ENCODE data around the gene PGM5.
"Not testable (repeated sequence)": the region's sequence is repeated elsewhere in the genome, so short reads cannot be mapped to it uniquely, and the experiment has no call there.

- TF ChIP-seq, protein P1, sequence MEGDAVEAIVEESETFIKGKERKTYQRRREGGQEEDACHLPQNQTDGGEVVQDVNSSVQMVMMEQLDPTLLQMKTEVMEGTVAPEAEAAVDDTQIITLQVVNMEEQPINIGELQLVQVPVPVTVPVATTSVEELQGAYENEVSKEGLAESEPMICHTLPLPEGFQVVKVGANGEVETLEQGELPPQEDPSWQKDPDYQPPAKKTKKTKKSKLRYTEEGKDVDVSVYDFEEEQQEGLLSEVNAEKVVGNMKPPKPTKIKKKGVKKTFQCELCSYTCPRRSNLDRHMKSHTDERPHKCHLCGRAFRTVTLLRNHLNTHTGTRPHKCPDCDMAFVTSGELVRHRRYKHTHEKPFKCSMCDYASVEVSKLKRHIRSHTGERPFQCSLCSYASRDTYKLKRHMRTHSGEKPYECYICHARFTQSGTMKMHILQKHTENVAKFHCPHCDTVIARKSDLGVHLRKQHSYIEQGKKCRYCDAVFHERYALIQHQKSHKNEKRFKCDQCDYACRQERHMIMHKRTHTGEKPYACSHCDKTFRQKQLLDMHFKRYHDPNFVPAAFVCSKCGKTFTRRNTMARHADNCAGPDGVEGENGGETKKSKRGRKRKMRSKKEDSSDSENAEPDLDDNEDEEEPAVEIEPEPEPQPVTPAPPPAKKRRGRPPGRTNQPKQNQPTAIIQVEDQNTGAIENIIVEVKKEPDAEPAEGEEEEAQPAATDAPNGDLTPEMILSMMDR (optimal IDR thresholded peaks at IDR 0.05 in 1 of 3, IDR thresholded peaks at IDR 0.05 in 1 of 3, conservative IDR thresholded peaks at IDR 0.05 in 1 of 3; ENCODE audit: extremely low read depth in 1 of 3, insufficient read depth in 2 of 3, low read length in 3 of 3) = not testable (repeated sequence)
- TF ChIP-seq EZH2 (IDR thresholded peaks at IDR 0.05; ENCODE audit: low read length) = not testable (repeated sequence)
Observed at GRCh38 chr9:68355993-68356379, 425 bp upstream of the PGM5 start.

All from keratinocyte (primary cell).